ENCODE measurements around the gene DPYSL5.

DNA sequence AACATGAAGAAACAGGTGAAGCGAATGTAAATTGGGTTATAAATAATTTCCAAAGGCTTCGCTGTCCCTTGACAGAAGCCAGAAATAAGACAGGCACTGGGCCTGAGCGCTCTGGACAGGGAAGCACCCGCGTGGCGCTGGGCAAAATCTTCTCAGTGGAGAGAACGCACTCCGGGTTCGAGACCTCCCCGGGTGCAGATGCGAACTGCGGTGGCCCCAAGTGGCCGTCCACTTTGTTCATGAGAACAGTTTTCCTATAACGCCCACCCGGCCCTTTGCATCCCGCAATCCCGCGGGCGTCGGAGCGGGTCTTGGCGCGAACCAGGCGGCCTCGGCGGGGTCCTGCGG, 651 bp upstream of the DPYSL5 start:
- no peak for TF ChIP-seq EZH2phosphoT487 (IDR thresholded peaks at IDR 0.05; ENCODE audit: low read depth, severe bottlenecking, unreplicated experiment)
- TF ChIP-seq, protein P1, sequence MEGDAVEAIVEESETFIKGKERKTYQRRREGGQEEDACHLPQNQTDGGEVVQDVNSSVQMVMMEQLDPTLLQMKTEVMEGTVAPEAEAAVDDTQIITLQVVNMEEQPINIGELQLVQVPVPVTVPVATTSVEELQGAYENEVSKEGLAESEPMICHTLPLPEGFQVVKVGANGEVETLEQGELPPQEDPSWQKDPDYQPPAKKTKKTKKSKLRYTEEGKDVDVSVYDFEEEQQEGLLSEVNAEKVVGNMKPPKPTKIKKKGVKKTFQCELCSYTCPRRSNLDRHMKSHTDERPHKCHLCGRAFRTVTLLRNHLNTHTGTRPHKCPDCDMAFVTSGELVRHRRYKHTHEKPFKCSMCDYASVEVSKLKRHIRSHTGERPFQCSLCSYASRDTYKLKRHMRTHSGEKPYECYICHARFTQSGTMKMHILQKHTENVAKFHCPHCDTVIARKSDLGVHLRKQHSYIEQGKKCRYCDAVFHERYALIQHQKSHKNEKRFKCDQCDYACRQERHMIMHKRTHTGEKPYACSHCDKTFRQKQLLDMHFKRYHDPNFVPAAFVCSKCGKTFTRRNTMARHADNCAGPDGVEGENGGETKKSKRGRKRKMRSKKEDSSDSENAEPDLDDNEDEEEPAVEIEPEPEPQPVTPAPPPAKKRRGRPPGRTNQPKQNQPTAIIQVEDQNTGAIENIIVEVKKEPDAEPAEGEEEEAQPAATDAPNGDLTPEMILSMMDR (IDR thresholded peaks at IDR 0.05; ENCODE audit: poor library complexity) = no peak
